Measurements from ENCODE around the gene RBMXL2.

RBMXL2 gene

DNA sequence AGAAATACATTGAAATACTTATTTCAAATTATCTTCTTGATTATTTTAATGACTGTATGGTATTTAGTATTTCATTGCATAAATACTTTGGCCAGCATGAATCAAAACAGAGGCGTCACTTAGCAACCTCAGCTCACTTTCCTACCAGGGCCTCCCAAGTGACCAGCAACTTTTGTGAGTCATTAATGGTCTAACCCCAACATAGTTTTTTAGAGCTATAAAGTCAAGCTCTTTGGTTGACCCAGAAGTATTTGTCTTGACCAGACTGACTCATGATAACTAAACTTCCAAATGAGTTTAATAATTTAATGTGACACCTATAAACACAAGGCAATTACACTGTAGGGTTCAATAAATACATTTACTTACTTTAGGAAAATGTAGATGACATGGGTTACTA is 27.9 kb upstream of the RBMXL2 start:
- TF ChIP-seq CTCF (IDR thresholded peaks at IDR 0.05): no peak
- Histone ChIP-seq H3K4me3 (ENCODE audit: low read depth in 1 of 2, low read length in 1 of 2) (no peak overlapping the region), H3K27me3 (no peaks in the 10 kb centered on the region), H3K27ac (no peak overlapping the region), H3K36me3 (no peaks in the 10 kb centered on the region), H3K9me3 (no peaks in the 10 kb centered on the region), H3K4me1 (ENCODE audit: control insufficient read depth in 1 of 2, insufficient read depth in 1 of 2, low read depth in 1 of 2, low read length in 1 of 2) (no peaks in the 10 kb centered on the region)

GRCh38 chr11:7062534-7062933 is 26.3 kb upstream of the RBMXL2 start:
- no peak for TF ChIP-seq CTCF (IDR thresholded peaks at IDR 0.05)
- Histone ChIP-seq H3K4me1 (ENCODE audit: control insufficient read depth in 1 of 2, insufficient read depth in 1 of 2, low read depth in 1 of 2, low read length in 1 of 2) (no peaks in the 10 kb centered on the region), H3K9me3 (no peaks in the 10 kb centered on the region), H3K27me3 (no peaks in the 10 kb centered on the region), H3K4me3 (ENCODE audit: low read depth in 1 of 2, low read length in 1 of 2) (no peak overlapping the region), H3K36me3 (no peaks in the 10 kb centered on the region), H3K27ac (no peak overlapping the region)

DNA sequence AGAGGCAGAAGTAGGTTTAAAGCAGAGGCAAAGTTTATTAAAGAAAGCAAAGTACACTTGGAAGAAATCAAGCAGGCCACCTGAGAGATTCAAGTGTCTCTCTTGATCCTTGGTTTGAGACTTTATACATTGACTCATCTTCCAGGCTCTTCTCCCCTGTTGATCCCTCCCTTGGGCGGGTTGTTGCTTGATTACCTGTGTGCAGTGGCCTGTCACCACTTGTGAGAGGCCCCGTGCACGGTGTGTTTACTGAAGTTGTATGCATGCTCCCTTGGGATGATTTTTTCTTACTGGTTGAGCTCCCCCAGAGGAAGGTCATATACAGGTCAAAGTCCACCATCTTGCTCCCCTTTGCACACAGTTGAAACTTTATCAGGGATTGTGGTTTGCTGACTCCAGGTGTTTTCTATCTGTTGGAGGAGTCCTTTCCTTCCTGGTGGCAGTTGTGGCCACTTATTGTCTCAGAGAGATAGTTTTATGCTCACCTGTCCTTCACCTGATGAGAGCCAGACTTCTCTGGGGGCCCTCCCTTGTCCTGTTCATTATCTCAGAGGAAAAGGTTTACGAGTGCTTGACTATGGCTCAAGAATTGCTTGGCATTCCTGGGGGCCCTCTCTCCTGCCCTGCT is 16.3 kb upstream of the RBMXL2 start:
- H3K4me3 ChIP-seq (ENCODE audit: low read depth in 1 of 2, low read length in 1 of 2): no peak overlapping the region
- H3K36me3 ChIP-seq: no peaks in the 10 kb centered on the region
- H3K4me1 ChIP-seq (ENCODE audit: control insufficient read depth in 1 of 2, insufficient read depth in 1 of 2, low read depth in 1 of 2, low read length in 1 of 2): no peaks in the 10 kb centered on the region
- TF ChIP-seq CTCF (IDR thresholded peaks at IDR 0.05): no peak
- no peaks in the 10 kb centered on the region for H3K9me3 ChIP-seq
- H3K27me3 ChIP-seq: peaks cover 4% of the 10 kb centered on the region
- H3K27ac ChIP-seq: no peak overlapping the region

GRCh38 chr11:7077101-7077500 is 11.7 kb upstream of the RBMXL2 start:
- no peak overlapping the region for H3K27ac ChIP-seq
- H3K9me3 ChIP-seq: no peaks in the 10 kb centered on the region
- no peak overlapping the region for H3K4me3 ChIP-seq (ENCODE audit: low read depth in 1 of 2, low read length in 1 of 2)
- no peaks in the 10 kb centered on the region for H3K4me1 ChIP-seq (ENCODE audit: control insufficient read depth in 1 of 2, insufficient read depth in 1 of 2, low read depth in 1 of 2, low read length in 1 of 2)
- H3K36me3 ChIP-seq: no peaks in the 10 kb centered on the region
- TF ChIP-seq CTCF (IDR thresholded peaks at IDR 0.05): no peak
- H3K27me3 ChIP-seq: peaks cover 4% of the 10 kb centered on the region

GRCh38 chr11:7079545-7080135 is 9.2 kb upstream of the RBMXL2 start:
- Histone ChIP-seq H3K4me1 (ENCODE audit: control insufficient read depth in 1 of 2, insufficient read depth in 1 of 2, low read depth in 1 of 2, low read length in 1 of 2) (no peaks in the 10 kb centered on the region), H3K4me3 (ENCODE audit: low read depth in 1 of 2, low read length in 1 of 2) (no peak overlapping the region), H3K27me3 (no peaks in the 10 kb centered on the region), H3K27ac (no peak overlapping the region), H3K9me3 (no peaks in the 10 kb centered on the region), H3K36me3 (no peaks in the 10 kb centered on the region)
- TF ChIP-seq CTCF (IDR thresholded peaks at IDR 0.05): no peak

All from neutrophil (primary cell).